Inflammatory macrophage treated with lipopolysaccharide for 1 hour (primary cell): ENCODE data around the gene ACTA2.

Experiments used
- DNase-seq, 2 donors: peaks; one replicate each; pipeline ENCODE4 v3.0.0-alpha.2; 2020 to 2022

Gene ACTA2

GRCh38 chr10:88889559-88890337 lies 62.8 kb downstream of the ACTA2 start:
- DNase-seq, result no peak

- DNase-seq, result no peak
Measured at GRCh38 chr10:88888810-88889445, 63.6 kb downstream of the ACTA2 start.

GRCh38 chr10:88886557-88886956 lies 66.0 kb downstream of the ACTA2 start:
- DNase-seq, result no peak
